ENCODE results near the gene SFSWAP. TPM values are rescaled to one million over a fixed set of nuclear protein-coding genes. Genes with fewer than 3 reads are reported as not detected.
"Not testable (repeated sequence)": the region's sequence is repeated elsewhere in the genome, so short reads cannot be mapped to it uniquely, and the experiment has no call there.

The SFSWAP gene
- total RNA-seq, 1 donor from 2014 or later: 15.9 TPM

DNA sequence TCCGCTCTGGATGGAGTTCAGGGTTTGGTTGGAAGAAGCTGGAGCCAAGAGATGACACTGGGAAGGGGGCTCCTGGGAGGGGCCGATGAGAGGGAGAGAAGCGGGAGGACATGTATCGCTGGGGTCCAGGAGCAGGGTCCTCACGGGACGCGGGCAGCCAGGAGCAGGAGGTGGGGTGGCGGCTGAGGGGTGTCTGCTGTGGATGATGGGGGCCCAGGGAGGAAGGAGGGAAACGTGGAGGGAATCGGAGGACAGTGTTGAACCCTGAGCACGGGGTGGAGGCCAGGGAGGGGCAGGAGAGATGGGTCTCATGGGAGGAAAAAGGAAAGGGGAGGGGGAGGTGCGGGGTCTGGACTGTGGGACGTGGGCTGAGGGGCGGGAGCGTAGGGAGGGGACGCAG lies 31.7 kb upstream of the SFSWAP start:
- not testable (repeated sequence) for DNase-seq (ENCODE audit: low read depth in 2 of 2)

DNA sequence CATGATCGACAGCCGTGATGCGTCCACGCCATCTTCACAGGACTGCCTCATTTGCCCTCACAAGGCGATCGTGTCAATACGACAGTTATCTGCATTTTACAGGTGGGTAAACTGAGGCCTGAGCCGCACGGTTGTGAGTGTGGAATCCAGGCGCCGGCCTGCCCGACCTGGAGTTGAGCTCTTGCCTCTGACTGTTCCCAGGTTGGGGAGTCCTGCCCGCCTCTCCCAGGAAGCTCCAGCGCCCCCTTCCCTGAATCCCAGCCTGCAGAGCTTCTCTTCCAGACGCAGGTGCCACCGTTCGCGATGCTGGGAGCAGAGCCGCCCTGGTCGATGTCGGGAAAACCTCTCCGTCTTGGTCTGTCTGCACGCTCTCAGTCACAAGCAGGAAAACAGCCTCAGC lies 31.1 kb upstream of the SFSWAP start:
- DNase-seq (ENCODE audit: low read depth in 2 of 2): not testable (repeated sequence)

DNA sequence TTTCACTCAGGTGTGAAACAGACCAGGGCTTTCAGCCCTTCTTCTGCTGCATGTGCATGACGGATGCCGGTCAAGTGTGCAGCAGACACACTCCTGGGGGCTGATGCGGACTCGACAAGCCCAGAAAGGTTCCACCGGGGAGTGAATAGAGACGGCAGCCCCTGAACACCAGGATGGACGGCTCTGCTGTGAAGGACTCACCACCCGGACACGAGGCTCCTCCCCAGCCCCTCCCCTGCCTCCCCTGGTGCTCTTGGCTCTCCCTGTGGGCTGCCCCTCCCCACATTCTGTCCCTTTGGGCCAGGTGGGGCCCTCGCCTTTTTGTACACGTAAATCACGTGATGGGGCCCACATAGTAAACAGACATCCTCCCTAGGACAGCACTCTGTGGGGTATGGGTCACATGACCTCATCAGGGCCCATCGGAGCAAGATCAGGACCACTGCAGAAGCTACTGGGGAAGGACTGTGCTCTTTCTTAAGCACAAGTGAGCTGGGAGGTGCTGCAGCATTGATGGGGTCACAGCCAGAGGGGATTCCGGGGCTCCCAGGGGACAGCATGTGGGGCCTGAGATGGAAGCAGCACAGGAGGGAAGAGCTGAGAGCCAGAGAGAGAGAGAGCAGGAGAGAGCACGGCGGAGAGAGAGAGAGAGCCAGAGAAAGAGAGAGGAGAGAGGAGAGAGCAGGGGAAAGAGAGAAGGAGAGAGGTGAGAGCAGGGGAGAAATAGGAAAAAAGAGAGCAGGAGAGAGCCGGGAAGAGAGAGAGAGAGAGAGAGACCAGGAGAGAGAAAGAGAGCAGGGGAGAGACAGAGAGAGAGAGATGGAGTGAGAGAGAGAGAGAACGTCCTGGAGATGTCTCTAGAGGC lies 30.3 kb upstream of the SFSWAP start:
- not testable (repeated sequence) for DNase-seq (ENCODE audit: low read depth in 2 of 2)

DNA sequence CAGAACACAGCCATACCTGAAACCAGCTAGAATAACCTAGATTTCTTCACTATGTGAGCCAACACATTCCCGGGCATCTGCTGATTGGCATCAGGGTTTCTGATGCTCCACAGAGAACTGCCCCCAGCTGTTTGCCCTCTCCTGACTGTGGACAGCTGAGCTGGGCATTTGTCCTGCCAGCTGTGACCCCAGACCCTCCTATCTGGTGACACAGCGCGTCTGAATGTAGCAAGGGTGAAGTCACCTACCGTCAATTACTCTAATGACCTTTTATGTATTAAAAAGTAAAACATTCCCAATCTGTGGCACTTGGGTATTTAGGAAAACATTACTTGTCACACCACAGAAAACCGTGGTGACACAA lies 29.7 kb upstream of the SFSWAP start:
- DNase-seq (ENCODE audit: low read depth in 2 of 2): no peak

DNA sequence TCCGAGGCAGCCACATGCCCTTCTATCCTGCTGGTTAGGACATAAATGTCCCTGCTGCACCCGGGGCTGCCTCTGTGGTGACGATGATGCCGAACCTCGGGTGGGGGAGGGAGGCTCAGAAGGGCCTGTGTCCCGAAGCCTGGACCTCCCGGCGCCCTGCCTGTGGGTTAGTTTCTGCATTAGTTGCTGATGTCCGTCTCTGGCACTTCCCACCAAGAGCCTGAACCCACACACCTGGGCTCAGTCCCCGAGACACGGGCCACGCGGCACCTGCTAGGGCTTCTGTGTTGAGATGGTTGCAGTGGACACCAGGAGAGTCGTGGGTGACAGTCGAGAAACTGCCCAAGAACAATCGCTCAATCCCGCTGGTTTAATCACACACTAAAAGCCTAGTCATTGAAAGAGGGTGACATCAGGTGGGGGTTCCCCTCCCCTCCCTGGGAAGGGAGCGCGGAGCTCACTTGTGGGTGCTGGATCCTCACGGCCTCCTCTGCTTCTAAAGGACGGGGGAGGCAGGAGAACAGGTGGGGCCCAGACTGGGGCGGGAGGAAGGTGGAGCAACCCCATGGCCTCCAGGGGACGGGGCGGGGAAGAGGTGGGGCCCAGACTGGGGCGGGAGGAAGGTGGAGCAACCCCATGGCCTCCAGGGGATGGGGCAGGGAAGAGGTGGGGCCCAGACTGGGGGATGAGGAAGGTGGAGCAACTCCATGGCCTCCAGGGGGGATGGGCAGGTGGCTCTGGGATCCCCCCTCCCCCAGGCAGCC lies 29.0 kb upstream of the SFSWAP start:
- not testable (repeated sequence) for DNase-seq (ENCODE audit: low read depth in 2 of 2)

DNA sequence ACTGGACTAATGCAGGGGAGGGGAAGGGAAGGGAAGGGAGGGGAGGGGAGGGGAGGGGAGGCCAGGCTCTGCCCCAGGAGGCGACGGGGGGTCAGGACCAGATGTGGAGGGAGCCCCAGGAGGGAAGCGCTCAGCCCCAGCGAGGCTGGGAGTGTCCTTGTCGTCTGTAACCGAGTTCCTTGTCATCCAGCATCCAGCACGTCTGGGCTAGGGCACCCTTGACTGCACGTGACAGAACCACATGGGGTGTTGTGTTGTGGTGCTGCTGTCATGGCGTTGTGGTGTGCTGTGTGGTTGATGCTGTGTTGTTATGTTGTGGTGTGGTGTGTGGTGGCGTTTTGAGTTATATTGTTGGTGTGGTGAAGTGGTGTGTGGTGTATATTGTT lies 28.4 kb upstream of the SFSWAP start:
- DNase-seq (ENCODE audit: low read depth in 2 of 2): no peak

DNA sequence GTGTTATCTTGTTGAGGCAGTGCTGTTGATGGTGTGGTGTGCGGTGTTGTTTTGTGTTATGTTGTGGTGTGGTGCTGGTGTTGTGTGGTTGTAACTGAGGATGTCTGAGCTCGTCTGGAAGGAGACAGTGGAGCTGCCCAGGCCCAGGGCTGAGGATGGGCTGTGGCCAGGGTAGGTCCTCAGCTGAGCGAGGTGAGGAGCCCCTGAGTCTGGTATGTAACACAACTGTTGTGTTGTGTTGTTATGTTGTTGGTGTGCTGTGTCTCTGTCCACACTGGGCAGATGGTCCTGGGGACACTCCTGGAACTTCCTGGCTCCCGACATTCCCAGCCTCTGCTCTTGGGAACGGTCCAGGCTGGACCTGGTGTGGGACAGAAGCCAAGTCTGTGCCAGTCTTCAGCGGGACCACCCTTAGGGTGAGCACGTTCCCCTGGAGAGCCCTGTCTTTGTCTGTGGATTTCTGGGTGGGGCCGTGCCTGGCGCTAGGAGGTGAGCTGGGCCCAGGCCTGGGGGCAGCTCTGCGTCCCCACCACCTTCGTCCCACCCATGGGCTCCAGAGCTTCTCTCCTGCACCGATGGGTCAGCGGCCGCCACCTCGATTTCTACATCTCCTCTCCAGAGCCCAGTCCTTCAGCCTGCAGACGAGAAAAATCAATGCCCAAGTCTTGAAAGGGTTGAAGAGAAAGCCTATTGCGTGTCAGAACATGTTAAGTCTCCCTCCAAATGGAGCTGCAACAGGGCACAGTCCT lies 27.4 kb upstream of the SFSWAP start:
- no peak for DNase-seq (ENCODE audit: low read depth in 2 of 2)

DNA sequence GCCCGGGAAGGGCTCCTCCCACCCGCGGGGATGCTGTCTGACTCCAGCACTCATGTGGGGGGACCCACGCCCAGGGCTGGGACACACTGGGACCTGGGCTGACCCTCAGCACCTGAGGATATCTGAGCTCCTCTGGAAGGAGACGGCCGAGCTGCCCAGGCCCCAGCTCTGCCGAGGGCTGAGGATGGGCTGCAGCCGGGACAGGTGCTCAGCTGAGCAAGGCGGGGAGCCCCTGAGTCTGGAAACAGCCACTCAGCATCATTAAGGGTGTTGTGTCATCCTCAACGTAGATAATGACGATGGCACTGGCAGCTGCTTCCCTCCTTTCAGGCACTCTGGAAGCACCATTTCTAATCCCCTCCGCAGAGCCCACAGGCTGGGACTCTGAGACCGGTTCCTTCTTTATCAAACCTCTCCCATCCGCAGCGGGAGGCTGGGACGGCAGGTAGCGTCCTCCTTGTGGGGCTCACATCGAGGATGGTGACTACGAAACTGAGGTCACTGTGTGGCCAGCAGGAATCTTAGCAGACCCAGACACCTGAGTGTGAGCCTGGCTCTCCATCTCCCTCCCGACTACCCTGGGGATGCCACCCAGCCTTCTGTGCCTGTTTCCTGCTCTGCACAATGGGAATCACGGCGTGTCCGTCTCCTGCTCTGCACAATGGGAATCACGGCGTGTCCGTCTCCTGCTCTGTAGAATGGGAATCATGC lies 26.7 kb upstream of the SFSWAP start:
- no peak for DNase-seq (ENCODE audit: low read depth in 2 of 2)

DNA sequence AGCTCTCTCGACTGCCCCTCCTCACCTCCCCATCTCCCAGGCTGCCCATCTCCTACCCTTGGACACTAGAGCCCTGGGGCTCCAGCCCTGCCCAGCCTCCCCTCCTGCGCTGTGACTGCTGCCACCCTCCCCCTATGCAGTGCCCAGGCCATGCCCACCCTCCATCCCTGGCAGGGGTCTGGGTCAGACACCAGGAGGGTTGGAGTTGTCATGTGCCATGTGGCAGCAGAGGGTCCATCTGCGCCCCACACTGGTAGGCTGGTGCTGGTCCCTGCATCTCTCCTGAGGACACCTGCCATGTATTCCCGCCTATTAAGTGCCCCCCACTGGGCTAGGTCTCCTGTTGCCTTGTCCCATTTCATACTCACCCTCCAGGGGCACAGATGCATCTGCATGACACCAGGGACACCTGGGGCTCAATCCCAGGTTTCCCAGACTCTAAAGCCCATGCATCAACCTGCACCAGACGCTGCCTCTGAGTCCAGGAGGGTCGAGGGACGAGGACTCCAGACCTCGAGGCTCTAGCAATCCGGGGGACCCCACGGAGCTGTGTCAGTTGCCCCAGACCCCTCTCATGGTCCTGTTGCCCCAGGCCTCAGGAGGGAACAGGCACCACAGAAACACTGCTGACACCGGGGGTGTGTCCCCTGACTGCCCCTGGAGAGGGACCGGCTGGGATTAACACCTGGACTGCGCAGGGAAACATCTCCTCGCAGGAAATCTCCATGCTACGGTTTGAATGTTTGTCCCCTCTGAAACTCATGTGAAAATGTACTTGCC lies 23.4 kb upstream of the SFSWAP start:
- DNase-seq (ENCODE audit: low read depth in 2 of 2): no peak

DNA sequence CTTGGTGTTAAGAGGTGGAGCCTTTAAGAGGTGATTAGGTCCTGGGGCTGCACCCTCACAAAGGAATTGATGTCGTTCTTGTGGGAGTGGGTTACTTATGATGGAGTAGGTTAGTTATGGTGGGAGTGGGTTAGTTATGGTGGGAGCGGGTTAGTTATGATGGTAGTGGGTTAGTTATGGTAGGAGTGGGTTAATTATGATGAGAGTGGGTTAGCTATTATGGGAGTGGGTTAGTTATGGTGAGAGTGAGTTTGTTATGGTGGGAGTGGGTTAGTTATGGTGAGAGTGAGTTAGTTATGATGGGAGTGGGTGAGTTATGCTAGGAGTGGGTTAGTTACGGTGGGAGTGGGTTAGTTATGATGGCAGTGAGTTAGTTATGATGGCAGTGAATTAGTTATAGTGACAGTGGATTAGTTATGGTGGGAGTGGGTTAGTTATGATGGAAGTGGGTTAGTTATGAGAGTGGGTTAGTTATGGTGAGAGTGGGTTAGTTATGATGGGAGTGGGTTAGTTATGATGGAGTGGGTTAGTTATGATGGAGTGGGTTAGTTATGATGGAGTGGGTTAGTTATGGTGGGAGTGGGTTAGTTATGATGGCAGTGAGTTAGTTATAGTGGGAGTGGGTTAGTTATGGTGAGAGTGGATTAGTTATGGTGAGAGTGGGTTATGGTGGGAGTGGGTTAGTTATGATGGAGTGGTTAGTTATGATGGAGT lies 22.6 kb upstream of the SFSWAP start:
- DNase-seq (ENCODE audit: low read depth in 2 of 2): no peak

DNA sequence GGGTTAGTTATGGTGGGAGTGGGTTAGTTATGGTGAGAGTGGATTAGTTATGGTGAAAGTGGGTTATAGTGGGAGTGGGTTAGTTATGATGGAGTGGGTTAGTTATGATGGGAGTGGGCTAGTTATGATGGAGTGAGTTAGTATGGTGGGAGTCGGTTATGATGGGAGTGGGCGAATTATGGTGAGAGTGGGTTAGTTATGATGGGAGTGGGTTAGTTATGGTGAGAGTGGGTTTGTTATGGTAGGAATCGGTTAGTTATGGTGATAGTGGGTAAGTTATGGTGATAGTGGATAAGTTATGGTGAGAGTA lies 22.1 kb upstream of the SFSWAP start:
- DNase-seq (ENCODE audit: low read depth in 2 of 2): no peak

DNA sequence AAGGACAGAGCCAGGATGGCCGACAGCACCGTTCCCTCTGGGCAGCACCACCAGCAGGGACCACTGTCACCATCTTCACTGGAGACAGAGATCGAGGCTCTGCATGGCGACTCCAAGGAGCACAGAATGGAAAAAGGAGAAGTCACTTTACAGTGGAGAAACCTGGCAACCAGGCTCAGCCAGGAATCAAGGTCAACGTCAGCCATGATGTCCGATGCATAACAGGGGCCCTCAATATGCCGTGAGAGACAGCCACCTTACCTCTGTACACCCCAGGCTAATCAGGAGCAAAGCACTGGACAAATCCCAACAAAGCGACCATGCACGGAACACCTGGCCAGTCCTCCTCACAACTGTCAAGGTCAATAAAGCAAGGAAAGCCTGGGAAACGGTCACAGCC lies 20.6 kb upstream of the SFSWAP start:
- DNase-seq (ENCODE audit: low read depth in 2 of 2): no peak

DNA sequence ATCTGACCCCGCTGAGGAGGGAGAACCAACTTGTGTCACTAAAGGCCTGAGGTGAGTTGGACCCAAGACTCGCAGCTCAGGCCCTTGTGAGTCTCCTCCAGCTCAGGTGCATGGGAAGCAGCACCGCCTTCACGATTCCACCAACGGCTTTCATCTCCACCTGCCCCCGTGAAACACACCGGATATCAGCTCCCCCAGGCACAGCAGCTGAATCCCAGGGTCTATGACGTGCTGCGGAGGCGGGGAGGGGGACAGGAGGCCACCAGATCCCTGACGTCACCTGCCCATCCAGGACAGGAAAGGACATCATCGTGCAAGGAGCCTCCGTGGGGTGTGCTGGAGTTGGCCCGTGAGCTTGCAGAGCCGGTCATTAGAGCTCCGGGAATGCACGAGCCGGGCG lies 18.5 kb upstream of the SFSWAP start:
- no peak for DNase-seq (ENCODE audit: low read depth in 2 of 2)

DNA sequence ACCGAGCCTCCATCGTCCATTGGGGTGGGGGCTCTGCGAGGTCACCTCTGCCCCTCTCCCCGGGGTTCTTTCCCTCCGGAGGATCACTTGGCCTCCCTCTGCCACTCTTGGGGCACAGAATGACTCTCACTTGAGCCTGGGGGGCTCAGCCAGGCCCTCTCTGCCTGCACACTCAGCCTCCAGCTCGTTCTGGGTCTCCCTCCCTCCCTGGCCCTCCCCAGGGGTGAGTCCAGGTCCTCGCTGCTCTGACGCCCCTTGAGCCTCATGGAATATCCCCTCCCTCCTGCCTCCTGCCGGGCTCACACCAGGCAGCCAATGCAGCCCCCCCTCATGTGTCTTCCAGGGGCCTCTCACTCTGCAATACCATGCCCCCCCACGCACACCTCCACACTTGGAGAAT lies 17.7 kb upstream of the SFSWAP start:
- DNase-seq (ENCODE audit: low read depth in 2 of 2): no peak

DNA sequence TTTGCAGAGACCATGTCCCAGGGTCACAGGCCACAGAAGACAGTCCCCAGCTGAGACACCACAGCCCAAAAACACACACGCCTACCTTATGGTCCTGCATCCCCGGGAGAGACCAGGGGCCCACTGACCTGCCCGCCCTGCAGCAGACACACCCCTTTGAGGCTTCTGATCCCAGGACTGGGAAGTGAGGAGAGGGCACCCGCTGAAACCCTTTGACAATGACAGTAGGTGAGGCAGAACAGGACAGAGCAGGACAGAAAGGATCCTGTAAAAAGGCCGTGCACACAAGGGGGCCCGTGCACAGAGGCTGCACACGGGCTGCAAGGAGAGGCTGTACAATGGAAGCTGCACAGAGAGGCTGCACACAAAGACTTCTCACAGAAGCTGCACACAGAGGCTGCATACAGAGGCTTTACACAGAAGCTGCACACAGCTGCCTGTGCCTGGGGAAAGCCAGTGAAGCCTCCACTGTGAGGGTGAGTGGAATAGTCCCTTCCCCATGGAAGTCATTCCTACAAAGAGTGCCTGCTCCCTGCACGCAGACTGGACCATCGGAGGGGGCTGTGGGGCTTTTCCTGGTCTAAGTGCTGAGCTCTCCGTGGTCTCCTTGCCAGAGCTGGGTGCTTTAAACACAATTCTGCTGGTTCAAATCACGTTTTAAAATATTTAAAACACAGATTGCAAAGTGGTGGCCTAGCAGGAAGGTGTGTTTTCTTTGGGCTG lies 16.6 kb upstream of the SFSWAP start:
- DNase-seq (ENCODE audit: low read depth in 2 of 2): no peak

DNA sequence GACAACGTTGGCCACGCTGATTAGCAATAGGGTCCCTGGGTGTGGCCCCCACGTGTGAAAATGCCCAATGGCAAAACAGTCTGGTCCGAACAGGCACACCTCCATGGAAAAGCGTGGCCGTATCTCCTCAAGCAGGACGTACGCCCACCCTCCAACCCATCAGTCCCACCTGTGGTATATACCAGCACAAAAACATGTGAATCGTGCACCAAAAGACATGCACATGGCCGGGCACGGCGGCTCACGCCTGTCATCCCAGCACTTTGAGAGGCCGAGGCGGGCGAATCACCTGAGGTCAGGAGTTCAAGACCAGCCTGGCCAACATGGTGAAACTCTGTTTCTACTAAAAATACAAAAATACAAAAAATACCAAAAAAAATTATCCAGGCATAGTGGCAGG lies 14.9 kb upstream of the SFSWAP start:
- DNase-seq (ENCODE audit: low read depth in 2 of 2): no peak

DNA sequence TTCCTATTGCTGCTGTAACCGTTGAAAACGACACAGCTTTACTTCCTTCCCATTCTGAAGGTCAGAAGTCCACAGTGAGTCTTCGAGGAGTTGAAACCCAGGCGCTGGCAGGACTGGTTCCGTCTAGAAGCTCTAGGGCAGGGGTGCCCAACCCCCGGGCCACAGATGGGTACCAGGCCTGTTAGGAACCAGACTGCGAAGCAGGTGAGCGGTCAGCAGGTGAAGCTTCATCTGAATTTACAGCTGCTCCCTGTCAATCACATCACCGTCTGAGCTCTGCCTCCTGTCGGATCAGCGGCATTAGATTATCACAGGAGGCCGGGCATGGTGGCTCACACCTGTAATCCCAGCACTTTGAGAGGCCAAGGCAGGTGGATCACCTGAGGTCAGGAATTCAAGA lies 12.6 kb upstream of the SFSWAP start:
- DNase-seq (ENCODE audit: low read depth in 2 of 2): no peak

DNA sequence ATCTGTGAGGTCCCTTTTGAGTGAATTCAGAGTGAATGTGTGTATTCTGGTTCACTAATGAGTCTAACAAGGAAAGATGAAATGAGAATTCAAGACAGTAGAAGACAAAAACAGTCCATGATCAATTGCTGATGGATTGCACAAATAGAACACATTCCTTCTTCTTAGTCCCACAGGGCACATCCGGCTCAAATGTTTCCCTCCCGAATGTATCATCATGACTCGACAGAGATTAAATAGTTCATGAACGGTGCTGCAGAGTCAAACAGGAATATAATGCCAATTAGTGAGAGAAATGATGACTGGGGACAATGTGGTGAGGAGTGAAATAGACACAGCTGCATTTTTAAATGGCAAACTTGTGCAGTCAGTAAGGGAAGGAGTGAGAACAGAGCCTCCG lies 11.5 kb upstream of the SFSWAP start:
- no peak for DNase-seq (ENCODE audit: low read depth in 2 of 2)

DNA sequence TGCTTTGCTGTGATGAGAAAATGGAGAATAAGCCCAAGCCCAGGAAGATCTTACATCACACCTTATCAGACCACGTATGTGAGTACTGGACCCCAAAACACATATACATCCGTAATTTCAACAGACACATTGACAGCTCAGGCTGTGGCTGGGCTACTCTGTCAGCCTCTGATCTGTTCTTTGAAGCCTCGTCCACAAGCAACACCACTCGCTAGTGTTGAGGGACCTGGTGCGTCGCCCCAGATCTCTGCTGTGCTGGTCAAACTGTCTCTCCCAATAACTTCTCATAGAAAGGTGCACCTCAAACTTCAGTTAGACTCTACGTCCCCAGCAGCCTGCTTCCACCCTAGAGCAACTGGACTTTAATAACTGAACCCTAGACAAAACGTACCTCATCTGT lies 10.6 kb upstream of the SFSWAP start:
- DNase-seq (ENCODE audit: low read depth in 2 of 2): no peak
